MM.1S (cell line): ENCODE measurements around the gene AQP11.

Source experiments
- DNase-seq: peaks from one replicate; pipeline ENCODE4 v3.0.0-alpha.2; 2015
- H2AFZ ChIP-seq: fragments of 300-600 bp; sonication (generic); 2 replicates; pipeline ENCODE4 v1.6.0; 2016; ENCODE audit warnings: antibody characterized with exemption, low read length
- H3F3A ChIP-seq: fragments of 300-600 bp; sonication (generic); 2 replicates; pipeline ENCODE4 v1.6.1; 2016; ENCODE audit warnings: mild to moderate bottlenecking, antibody characterized with exemption, low read length, moderate library complexity, mixed read lengths; ENCODE audit not compliant: insufficient read depth
- H3K27ac ChIP-seq: fragments of 300-600 bp; sonication (generic); 2 replicates; pipeline ENCODE4 v1.5.1; 2016; ENCODE audit warnings: mild to moderate bottlenecking, low read length
- H3K27me3 ChIP-seq: fragments of 300-600 bp; sonication (generic); replicated peaks from 2 replicates; pipeline ENCODE4 v1.6.0; 2016; ENCODE audit warnings: low read length; ENCODE audit not compliant: insufficient read depth
- H3K36me3 ChIP-seq: fragments of 300-600 bp; sonication (generic); replicated peaks from 2 replicates; pipeline ENCODE4 v1.6.1; 2016; ENCODE audit warnings: mild to moderate bottlenecking, low read length, mixed read lengths; ENCODE audit not compliant: insufficient read depth
- H3K4me1 ChIP-seq: fragments of 300-600 bp; sonication (generic); 2 replicates; pipeline ENCODE4 v1.6.1; 2016; ENCODE audit warnings: low read length, mixed read lengths
- H3K4me2 ChIP-seq: fragments of 300-600 bp; sonication (generic); 2 replicates; pipeline ENCODE4 v1.6.0; 2016; ENCODE audit warnings: low read depth, low read length
- H3K4me3 ChIP-seq: fragments of 300-600 bp; sonication (generic); 2 replicates; pipeline ENCODE4 v1.5.1; 2016; ENCODE audit warnings: low read length, mixed read lengths
- H3K79me2 ChIP-seq: fragments of 300-600 bp; sonication (generic); 2 replicates; pipeline ENCODE4 v1.6.1; 2016; ENCODE audit warnings: mixed run types, low read length, mixed read lengths
- H3K9ac ChIP-seq: fragments of 300-600 bp; sonication (generic); 2 replicates; pipeline ENCODE4 v1.6.1; 2016; ENCODE audit warnings: low read length, mixed read lengths
- H3K9me2 ChIP-seq: fragments of 300-600 bp; sonication (generic); replicated peaks from 2 replicates; pipeline ENCODE4 v1.6.1; 2016; ENCODE audit warnings: mild to moderate bottlenecking, low read length, mixed read lengths; ENCODE audit not compliant: insufficient read depth
- H3K9me3 ChIP-seq: fragments of 300-600 bp; sonication (generic); replicated peaks from 2 replicates; pipeline ENCODE4 v1.6.1; 2016; ENCODE audit warnings: mild to moderate bottlenecking, low read length, mixed read lengths; ENCODE audit not compliant: insufficient read depth
- H4K20me1 ChIP-seq: fragments of 300-600 bp; sonication (generic); 2 replicates; pipeline ENCODE4 v1.6.1; 2016; ENCODE audit warnings: mild to moderate bottlenecking, low read length, moderate library complexity, mixed read lengths; ENCODE audit not compliant: insufficient read depth
- CTCF ChIP-seq: fragments of 300-600 bp; sonication (generic); IDR thresholded peaks from 2 replicates; pipeline ENCODE4 v1.5.1; 2016; ENCODE audit warnings: antibody characterized with exemption, low read length, mixed read lengths
- EZH2 ChIP-seq: fragments of 300-600 bp; sonication (generic); optimal IDR thresholded peaks from 2 replicates; pipeline ENCODE3; 2017; ENCODE audit warnings: low read depth, mild to moderate bottlenecking, antibody characterized with exemption, low read length, mixed read lengths
- EZH2phosphoT487 ChIP-seq: fragments of 300-600 bp; sonication (generic); IDR thresholded peaks from 2 replicates; pipeline ENCODE4 v1.6.1; 2018; ENCODE audit warnings: antibody characterized with exemption, low read length

AQP11 gene

DNA sequence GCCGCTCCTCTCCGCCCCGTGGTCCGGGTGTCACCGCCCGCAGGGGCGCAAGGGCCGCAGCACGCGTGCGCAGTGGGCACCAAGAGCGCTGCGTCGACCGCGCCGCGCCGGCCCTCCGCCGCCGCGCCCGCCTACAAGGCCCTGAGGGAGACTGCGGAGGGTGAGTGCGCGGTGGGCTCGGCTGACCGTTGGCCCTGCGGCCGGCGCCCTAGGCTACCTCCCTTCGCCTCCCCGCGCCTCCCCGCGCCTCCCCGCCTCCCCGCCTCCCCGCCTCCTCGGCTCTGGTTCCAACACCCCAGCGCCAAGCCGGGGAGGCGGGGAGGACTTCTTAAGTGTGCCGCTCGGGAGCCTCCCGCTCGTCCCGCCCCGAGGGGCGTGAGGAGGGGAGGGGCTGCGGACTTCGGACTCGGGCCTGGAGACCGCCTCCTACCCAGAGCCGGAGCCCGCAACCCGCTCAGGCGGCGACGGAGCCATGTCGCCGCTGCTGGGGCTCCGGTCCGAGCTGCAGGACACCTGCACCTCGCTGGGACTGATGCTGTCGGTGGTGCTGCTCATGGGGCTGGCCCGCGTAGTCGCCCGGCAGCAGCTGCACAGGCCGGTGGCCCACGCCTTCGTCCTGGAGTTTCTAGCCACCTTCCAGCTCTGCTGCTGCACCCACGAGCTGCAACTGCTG is at the start of gene AQP11:
AQP11 (plus strand) TSS at position 433 of the 673 bp plus-strand sequence; CDS start at position 473, 40 bp downstream.
- TF ChIP-seq CTCF, result no peak
- TF ChIP-seq EZH2, result no peak
- no peak for TF ChIP-seq EZH2phosphoT487

GRCh38 chr11:77542296-77542695 is 47.5 kb upstream of the AQP11 start:
- no peak overlapping the region for H3K9ac ChIP-seq
- H3K79me2 ChIP-seq, result no peaks in the 10 kb centered on the region
- H3K4me1 ChIP-seq, result no peaks in the 10 kb centered on the region
- H2AFZ ChIP-seq, result no peak overlapping the region
- H4K20me1 ChIP-seq, result no peaks in the 10 kb centered on the region
- H3F3A ChIP-seq, result no peaks in the 10 kb centered on the region
- H3K36me3 ChIP-seq, result no peaks in the 10 kb centered on the region
- no peak overlapping the region for H3K4me2 ChIP-seq
- no peak overlapping the region for H3K27ac ChIP-seq
- TF ChIP-seq EZH2phosphoT487, result no peak
- no peak for TF ChIP-seq CTCF
- no peak for TF ChIP-seq EZH2
- no peaks in the 10 kb centered on the region for H3K9me2 ChIP-seq
- H3K27me3 ChIP-seq, result no peaks in the 10 kb centered on the region
- DNase-seq, result no peak
- no peaks in the 10 kb centered on the region for H3K9me3 ChIP-seq
- H3K4me3 ChIP-seq, result no peak overlapping the region

More for the DNA sequence above, at the start of gene AQP11:
- Histone ChIP-seq H3K9me3 (no peaks in the 10 kb centered on the region), H3F3A (peaks cover 10% of the 10 kb centered on the region), H3K9me2 (no peaks in the 10 kb centered on the region), H4K20me1 (no peaks in the 10 kb centered on the region), H3K36me3 (no peaks in the 10 kb centered on the region), H3K4me2 (peak within 1 kb of the TSS; percentile 100), H3K4me1 (peaks cover 8% of the 10 kb centered on the region; the same call in 1 of the 2 replicates), H3K79me2 (no peaks in the 10 kb centered on the region), H3K27me3 (no peaks in the 10 kb centered on the region), H3K9ac (peak within 1 kb of the TSS; percentile 53; the same call in 1 of the 2 replicates), H3K4me3 (peak within 1 kb of the TSS; percentile 78), H2AFZ (peak within 1 kb of the TSS; percentile 93), H3K27ac (peak within 1 kb of the TSS; percentile 10; the same call in 1 of the 2 replicates)
- DNase-seq, result peak; percentile 91

GRCh38 chr11:77547047-77547836 is 42.5 kb upstream of the AQP11 start:
- no peak for DNase-seq
- H3K9me2 ChIP-seq, result no peaks in the 10 kb centered on the region
- no peaks in the 10 kb centered on the region for H4K20me1 ChIP-seq
- H3K27me3 ChIP-seq, result no peaks in the 10 kb centered on the region
- no peaks in the 10 kb centered on the region for H3K79me2 ChIP-seq
- no peak for TF ChIP-seq EZH2
- no peak for TF ChIP-seq EZH2phosphoT487
- no peak for TF ChIP-seq CTCF
- H3K4me2 ChIP-seq, result no peak overlapping the region
- no peak overlapping the region for H2AFZ ChIP-seq
- H3K9ac ChIP-seq, result no peak overlapping the region
- 0 out of 2 replicates have a peak, but pooled peaks cover 3% of the 10 kb centered on the region for H3F3A ChIP-seq
- H3K36me3 ChIP-seq, result no peaks in the 10 kb centered on the region
- peaks cover 10% of the 10 kb centered on the region for H3K4me1 ChIP-seq
- no peaks in the 10 kb centered on the region for H3K9me3 ChIP-seq
- H3K4me3 ChIP-seq, result no peak overlapping the region
- H3K27ac ChIP-seq, result no peak overlapping the region
